NCI-H1105 (cell line): Measurements from ENCODE around the gene EPS8.

Source experiments
- DNase-seq: peaks from one replicate; lab custom pipeline; 2025; lab: John Stamatoyannopoulos, UW

The EPS8 gene

GRCh38 chr12:15789220-15790171 is at the start of gene EPS8:
EPS8 (minus strand) TSS chr12:15789388; CDS start chr12:15682951, 106,437 bp downstream.
- DNase-seq: peak; percentile 92

- no peak for DNase-seq
These were observed 48.1 kb upstream of the EPS8 start for GRCh38 chr12:15837141-15837790.

- no peak for DNase-seq
These were observed 45.4 kb upstream of the EPS8 start for GRCh38 chr12:15834575-15834974.

- no peak for DNase-seq
These were observed 42.3 kb upstream of the EPS8 start for GRCh38 chr12:15831315-15831978.

- no peak for DNase-seq
These were observed 41.4 kb upstream of the EPS8 start for GRCh38 chr12:15830538-15830937.

- DNase-seq: no peak
These were observed 40.8 kb upstream of the EPS8 start for GRCh38 chr12:15829949-15830348.

- no peak for DNase-seq
These were observed 40.1 kb upstream of the EPS8 start for GRCh38 chr12:15829255-15829654.

- no peak for DNase-seq
These were observed 37.9 kb upstream of the EPS8 start for GRCh38 chr12:15827136-15827535.

- DNase-seq: no peak
These were observed 35.3 kb upstream of the EPS8 start for GRCh38 chr12:15824516-15824915.

GRCh38 chr12:15823360-15824128 is 34.4 kb upstream of the EPS8 start:
- no peak for DNase-seq

- DNase-seq: no peak
These were observed 30.7 kb upstream of the EPS8 start for GRCh38 chr12:15819644-15820437.

GRCh38 chr12:15818418-15818817 is 29.2 kb upstream of the EPS8 start:
- DNase-seq: no peak

- DNase-seq: no peak
These were observed 26.5 kb upstream of the EPS8 start for GRCh38 chr12:15815730-15816129.

GRCh38 chr12:15811214-15812127 is 22.3 kb upstream of the EPS8 start:
- no peak for DNase-seq

- no peak for DNase-seq
These were observed 19.5 kb upstream of the EPS8 start for GRCh38 chr12:15808652-15809051.

GRCh38 chr12:15808250-15808649 is 19.1 kb upstream of the EPS8 start:
- DNase-seq: no peak

GRCh38 chr12:15806826-15807225 is 17.6 kb upstream of the EPS8 start:
- no peak for DNase-seq

GRCh38 chr12:15801770-15802744 is 12.9 kb upstream of the EPS8 start:
- no peak for DNase-seq

- no peak for DNase-seq
These were observed 11.1 kb upstream of the EPS8 start for GRCh38 chr12:15800278-15800677.
